CD4-positive, alpha-beta T cell (primary cell): ENCODE results near the gene HABP2. TPM values are rescaled to one million over a fixed set of nuclear protein-coding genes. Genes with fewer than 3 reads are reported as not detected.

Experiments
- ATAC-seq: fragments of 200-7000 bp; cut with Tn5 transposase; one replicate; pipeline ENCODE4 v1.10.0; 2022; ENCODE audit warnings: mild to moderate bottlenecking; ENCODE audit not compliant: poor library complexity
- CTCF ChIA-PET: fragments of 350-600 bp; sonication (Branson Sonifier 250); formaldehyde crosslinking; loops from one replicate; lab custom pipeline; 2021; ENCODE audit warnings: antibody characterized with exemption, inconsistent platforms; lab: Charles Lee
- POLR2A ChIA-PET: fragments of 350-600 bp; sonication (Branson Sonifier 250); formaldehyde crosslinking; loops from one replicate; lab custom pipeline; 2021; ENCODE audit warnings: antibody characterized with exemption, inconsistent platforms; lab: Charles Lee
- DNase-seq, 14 experiments: peaks; one replicate each; pipeline ENCODE4 v3.0.0-alpha.2; 2013 to 2020; ENCODE audit warnings: mixed read lengths in 2 of 14
- H3K27ac ChIP-seq, 2 donors: one replicate each; pipeline versions ENCODE4 v1.5.1 to v1.7.0; 2013; ENCODE audit warnings: low read length in 2 of 2, low read depth in 1 of 2, mild to moderate bottlenecking in 1 of 2
- H3K27me3 ChIP-seq, 2 experiments: 1 replicate in 1 of 2; 2 replicates in 1 of 2; pipeline versions ENCODE4 v1.6.1 to v1.7.0; 2013; ENCODE audit warnings: low read length in 2 of 2, control low read depth in 1 of 2, mild to moderate bottlenecking in 1 of 2, moderate library complexity in 1 of 2; ENCODE audit not compliant: insufficient read depth in 2 of 2, control insufficient read depth in 1 of 2
- H3K36me3 ChIP-seq: one replicate; pipeline ENCODE4 v1.6.1; 2013; ENCODE audit warnings: low read length, control low read depth; ENCODE audit not compliant: insufficient read depth
- H3K4me1 ChIP-seq: one replicate; pipeline ENCODE4 v1.6.1; 2013; ENCODE audit warnings: low read length, control low read depth; ENCODE audit not compliant: insufficient read depth
- H3K4me3 ChIP-seq: one replicate; pipeline ENCODE4 v1.5.1; 2013; ENCODE audit warnings: mild to moderate bottlenecking, low read length, moderate library complexity
- H3K9me3 ChIP-seq, 2 experiments: 1 replicate in 1 of 2; 2 replicates in 1 of 2; pipeline versions ENCODE4 v1.6.1 to v1.7.0; 2013; ENCODE audit warnings: low read length in 2 of 2, mild to moderate bottlenecking in 2 of 2, control low read depth in 1 of 2, moderate library complexity in 1 of 2; ENCODE audit not compliant: control insufficient read depth in 1 of 2, insufficient read depth in 1 of 2
- H3K27ac Mint-ChIP-seq: one replicate; pipeline ENCODE4 v1.8.0; 2020; ENCODE audit warnings: mixed read lengths
- H3K27me3 Mint-ChIP-seq: one replicate; pipeline ENCODE4 v1.8.0; 2021; ENCODE audit warnings: mixed read lengths
- H3K36me3 Mint-ChIP-seq: one replicate; pipeline ENCODE4 v1.8.0; 2021; ENCODE audit warnings: low read depth, mixed read lengths
- H3K4me1 Mint-ChIP-seq: one replicate; pipeline ENCODE4 v1.8.0; 2021; ENCODE audit warnings: low read depth, mixed read lengths
- H3K4me3 Mint-ChIP-seq: one replicate; pipeline ENCODE4 v1.8.0; 2020; ENCODE audit warnings: mild to moderate bottlenecking, mixed read lengths
- H3K9me3 Mint-ChIP-seq: one replicate; pipeline ENCODE4 v1.8.0; 2020; ENCODE audit warnings: mixed read lengths
- intact Hi-C, 2 experiments: fragments of 100-400 bp; cut with DNase I in 1 of 2; cut with micrococcal nuclease in 1 of 2; formaldehyde crosslinking; loops; one replicate each; pipeline versions ENCODE4 v1.15.1 to v1.9.0; 2023 to 2025; cut with DNase I, micrococcal nuclease
- total RNA-seq, 174 experiments: library from RNA in 2 of 174; stranded (reverse) in 2 of 174; gene quantifications; one replicate each; pipeline ENCODE4 v1.2.3 and lab custom pipeline; 2021 to 2026
- TF ChIP-seq, protein P1 (sequence below): fragments of 200-600 bp; IDR thresholded peaks from one replicate; pipeline ENCODE4 v1.8.0; 2022; ENCODE audit warnings: antibody characterized with exemption, mild to moderate bottlenecking

Gene HABP2
- total RNA-seq, 2 experiments from 2014 or later = not detected

DNA sequence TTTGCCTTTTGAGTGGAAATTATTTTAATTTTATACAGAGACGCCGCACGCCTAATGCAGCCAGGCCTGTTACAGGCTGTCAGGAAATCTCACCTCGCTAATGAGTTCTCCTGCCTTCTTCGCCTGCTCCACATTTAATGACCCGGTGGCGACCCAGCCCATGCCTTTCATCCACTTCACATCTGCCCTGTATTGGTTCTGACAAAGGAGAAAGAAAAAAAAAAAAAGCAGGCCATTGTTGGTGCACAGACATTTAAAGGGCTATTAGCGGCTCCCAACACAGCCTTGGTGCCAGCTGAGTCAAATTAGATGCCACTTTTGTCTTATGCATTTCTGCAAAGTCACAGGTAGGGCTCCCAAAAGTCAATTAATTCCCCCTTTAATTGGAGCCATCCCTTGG lies 67.7 kb downstream of the HABP2 start:
- no peaks in the 10 kb centered on the region for H3K9me3 Mint-ChIP-seq

GRCh38 chr10:113620936-113621335 lies 68.1 kb downstream of the HABP2 start:
- Mint-ChIP-seq H3K27me3 (peaks cover 69% of the 10 kb centered on the region), H3K9me3 (no peaks in the 10 kb centered on the region), H3K4me3 (no peak overlapping the region), H3K4me1 (no peaks in the 10 kb centered on the region), H3K27ac (no peak overlapping the region), H3K36me3 (no peaks in the 10 kb centered on the region)
- CTCF ChIA-PET = no interaction called here
- DNase-seq (no peak), ATAC-seq (no peak)
- no peaks in the 10 kb centered on the region for H3K9me3 ChIP-seq
- H3K36me3 ChIP-seq = no peaks in the 10 kb centered on the region
- no peak overlapping the region for H3K4me3 ChIP-seq
- intact Hi-C loops = no loop called here
- peaks cover 11 to 14% of the 10 kb centered on the region in 2 experiments for H3K27me3 ChIP-seq
- H3K4me1 ChIP-seq = no peaks in the 10 kb centered on the region
- POLR2A ChIA-PET = no interaction called here
- H3K27ac ChIP-seq = no peak overlapping the region
- TF ChIP-seq, protein P1, sequence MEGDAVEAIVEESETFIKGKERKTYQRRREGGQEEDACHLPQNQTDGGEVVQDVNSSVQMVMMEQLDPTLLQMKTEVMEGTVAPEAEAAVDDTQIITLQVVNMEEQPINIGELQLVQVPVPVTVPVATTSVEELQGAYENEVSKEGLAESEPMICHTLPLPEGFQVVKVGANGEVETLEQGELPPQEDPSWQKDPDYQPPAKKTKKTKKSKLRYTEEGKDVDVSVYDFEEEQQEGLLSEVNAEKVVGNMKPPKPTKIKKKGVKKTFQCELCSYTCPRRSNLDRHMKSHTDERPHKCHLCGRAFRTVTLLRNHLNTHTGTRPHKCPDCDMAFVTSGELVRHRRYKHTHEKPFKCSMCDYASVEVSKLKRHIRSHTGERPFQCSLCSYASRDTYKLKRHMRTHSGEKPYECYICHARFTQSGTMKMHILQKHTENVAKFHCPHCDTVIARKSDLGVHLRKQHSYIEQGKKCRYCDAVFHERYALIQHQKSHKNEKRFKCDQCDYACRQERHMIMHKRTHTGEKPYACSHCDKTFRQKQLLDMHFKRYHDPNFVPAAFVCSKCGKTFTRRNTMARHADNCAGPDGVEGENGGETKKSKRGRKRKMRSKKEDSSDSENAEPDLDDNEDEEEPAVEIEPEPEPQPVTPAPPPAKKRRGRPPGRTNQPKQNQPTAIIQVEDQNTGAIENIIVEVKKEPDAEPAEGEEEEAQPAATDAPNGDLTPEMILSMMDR = no peak

More for the DNA sequence above, 67.7 kb downstream of the HABP2 start:
- ChIA-PET CTCF (no interaction called here), POLR2A (no interaction called here)
- no peaks in the 10 kb centered on the region for H3K4me1 ChIP-seq
- DNase-seq = no peak
- intact Hi-C loops = no loop called here
- H3K9me3 ChIP-seq = no peaks in the 10 kb centered on the region
- H3K4me3 ChIP-seq = no peak overlapping the region
- no peaks in the 10 kb centered on the region for H3K36me3 ChIP-seq
- TF ChIP-seq, protein P1 = no peak
- Mint-ChIP-seq H3K36me3 (no peaks in the 10 kb centered on the region), H3K27me3 (peaks cover 67% of the 10 kb centered on the region), H3K27ac (no peak overlapping the region), H3K4me3 (no peak overlapping the region), H3K4me1 (no peaks in the 10 kb centered on the region)
- H3K27ac ChIP-seq = no peak overlapping the region
- no peak for ATAC-seq
- peaks cover 11 to 14% of the 10 kb centered on the region in 2 experiments for H3K27me3 ChIP-seq

DNA sequence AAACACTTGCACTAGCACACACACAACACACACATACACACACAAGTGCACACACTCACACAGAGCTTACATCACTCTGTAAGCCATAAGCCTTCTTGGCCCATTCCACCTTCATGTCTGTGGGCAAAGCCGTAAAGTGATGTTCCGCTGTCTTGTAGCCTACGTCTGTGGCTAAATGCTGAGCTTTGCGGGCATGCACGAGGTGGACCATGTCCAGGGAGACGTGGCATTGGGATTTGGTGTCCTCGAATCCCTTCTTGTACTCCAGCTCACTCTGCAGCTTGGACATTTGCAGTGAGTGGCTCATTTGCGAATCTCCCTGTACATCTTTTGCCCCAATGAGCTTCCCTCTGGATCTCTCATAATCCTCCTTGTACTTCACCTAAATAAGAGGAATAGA lies 68.9 kb downstream of the HABP2 start:
- no peak overlapping the region for H3K4me3 Mint-ChIP-seq
- peaks cover 62% of the 10 kb centered on the region for H3K27me3 Mint-ChIP-seq

More for the DNA sequence above, 68.9 kb downstream of the HABP2 start:
- ATAC-seq (no peak), DNase-seq (no peak)
- Mint-ChIP-seq H3K36me3 (no peaks in the 10 kb centered on the region), H3K9me3 (no peaks in the 10 kb centered on the region), H3K4me1 (no peaks in the 10 kb centered on the region), H3K27ac (no peak overlapping the region)
- peaks cover 11 to 13% of the 10 kb centered on the region in 2 experiments for H3K27me3 ChIP-seq
- intact Hi-C loops = no loop called here
- H3K4me3 ChIP-seq = no peak overlapping the region
- POLR2A ChIA-PET = no interaction called here
- TF ChIP-seq, protein P1 = no peak
- no peaks in the 10 kb centered on the region for H3K4me1 ChIP-seq
- no peaks in the 10 kb centered on the region for H3K36me3 ChIP-seq
- H3K9me3 ChIP-seq = no peaks in the 10 kb centered on the region
- CTCF ChIA-PET = no interaction called here
- H3K27ac ChIP-seq = no peak overlapping the region
